Vagina (tissue), 2 donors: Measurements from ENCODE around the gene GOLGA5.

ENCODE experiments used
- POLR2A ChIP-seq, 2 donors: fragments of 450-650 bp; IDR thresholded peaks; one replicate each; pipeline ENCODE4 v1.6.1; 2017; ENCODE audit warnings: antibody characterized with exemption in 2 of 2, mild to moderate bottlenecking in 2 of 2, moderate library complexity in 2 of 2
- TF ChIP-seq, protein P1 (sequence below), 3 experiments: fragments of 450-650 bp in 2 of 3; fragments of 200-600 bp in 1 of 3; sonication (generic) in 1 of 3; IDR thresholded peaks; one replicate each; pipeline ENCODE4 v1.5.1; 2017 to 2019; ENCODE audit warnings: antibody characterized with exemption in 3 of 3, mild to moderate bottlenecking in 2 of 3, moderate library complexity in 2 of 3

DNA sequence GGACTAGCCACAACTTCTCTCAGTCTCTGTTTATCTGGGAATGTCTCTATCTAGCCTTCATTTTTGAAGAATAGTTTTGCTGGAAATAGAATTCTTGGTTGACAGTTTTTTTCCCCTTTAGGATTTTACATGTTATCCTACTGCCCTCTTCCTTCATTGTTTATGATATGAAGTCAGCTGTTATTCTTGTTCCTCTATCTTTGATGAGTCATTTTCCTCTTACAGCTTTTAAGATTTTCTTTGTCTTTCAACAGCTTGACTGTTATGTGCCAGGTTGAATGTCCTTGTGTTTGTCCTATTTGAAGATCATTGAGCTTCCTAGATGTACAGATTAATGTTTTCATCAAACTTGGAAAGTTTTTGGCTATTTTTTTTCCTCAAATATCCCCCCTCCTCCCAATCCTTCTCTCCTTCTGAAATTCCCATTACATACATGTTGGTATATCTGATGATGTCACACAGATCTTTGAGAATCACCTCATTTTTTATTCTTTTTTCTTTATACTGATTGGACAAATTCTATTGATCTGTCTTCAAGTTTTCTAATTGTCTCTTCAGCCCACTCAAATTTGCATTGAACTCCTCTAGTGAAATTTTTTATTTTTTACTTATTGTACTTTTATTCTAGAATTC, 4.5 kb upstream of the GOLGA5 start:
- no peak for TF ChIP-seq POLR2A (IDR thresholded peaks at IDR 0.05)
- TF ChIP-seq, protein P1, sequence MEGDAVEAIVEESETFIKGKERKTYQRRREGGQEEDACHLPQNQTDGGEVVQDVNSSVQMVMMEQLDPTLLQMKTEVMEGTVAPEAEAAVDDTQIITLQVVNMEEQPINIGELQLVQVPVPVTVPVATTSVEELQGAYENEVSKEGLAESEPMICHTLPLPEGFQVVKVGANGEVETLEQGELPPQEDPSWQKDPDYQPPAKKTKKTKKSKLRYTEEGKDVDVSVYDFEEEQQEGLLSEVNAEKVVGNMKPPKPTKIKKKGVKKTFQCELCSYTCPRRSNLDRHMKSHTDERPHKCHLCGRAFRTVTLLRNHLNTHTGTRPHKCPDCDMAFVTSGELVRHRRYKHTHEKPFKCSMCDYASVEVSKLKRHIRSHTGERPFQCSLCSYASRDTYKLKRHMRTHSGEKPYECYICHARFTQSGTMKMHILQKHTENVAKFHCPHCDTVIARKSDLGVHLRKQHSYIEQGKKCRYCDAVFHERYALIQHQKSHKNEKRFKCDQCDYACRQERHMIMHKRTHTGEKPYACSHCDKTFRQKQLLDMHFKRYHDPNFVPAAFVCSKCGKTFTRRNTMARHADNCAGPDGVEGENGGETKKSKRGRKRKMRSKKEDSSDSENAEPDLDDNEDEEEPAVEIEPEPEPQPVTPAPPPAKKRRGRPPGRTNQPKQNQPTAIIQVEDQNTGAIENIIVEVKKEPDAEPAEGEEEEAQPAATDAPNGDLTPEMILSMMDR (IDR thresholded peaks at IDR 0.05) = no peak
